Germinal center (tissue), 1 donor: ENCODE data around the gene TAC3.
"Not testable (repeated sequence)": the region's sequence is repeated elsewhere in the genome, so short reads cannot be mapped to it uniquely, and the experiment has no call there.

Experiments used
- DNase-seq: peaks from one replicate; pipeline ENCODE4 v3.0.0; 2012; ENCODE audit warnings: mixed read lengths, low spot score

Gene TAC3

DNA sequence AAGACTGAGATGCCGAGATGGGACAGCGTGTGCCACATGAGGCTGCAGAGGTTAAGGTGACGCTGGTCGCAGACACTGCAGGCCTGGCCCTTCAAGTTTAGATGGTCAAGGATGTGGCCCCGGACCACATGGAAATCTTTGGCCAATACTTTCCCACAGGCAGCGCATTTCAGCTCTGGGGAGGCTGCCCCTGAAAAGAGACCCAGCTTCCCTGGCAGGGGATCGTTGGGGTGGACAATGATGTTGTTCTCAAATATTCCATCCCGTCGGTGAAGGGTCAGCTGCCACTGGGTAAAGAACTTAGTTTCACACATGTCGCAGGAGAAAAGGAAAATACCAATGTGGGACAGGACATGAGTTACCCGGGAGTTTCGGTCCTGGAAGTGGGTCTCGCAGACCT is 12.9 kb downstream of the TAC3 start:
- no peak for DNase-seq

DNA sequence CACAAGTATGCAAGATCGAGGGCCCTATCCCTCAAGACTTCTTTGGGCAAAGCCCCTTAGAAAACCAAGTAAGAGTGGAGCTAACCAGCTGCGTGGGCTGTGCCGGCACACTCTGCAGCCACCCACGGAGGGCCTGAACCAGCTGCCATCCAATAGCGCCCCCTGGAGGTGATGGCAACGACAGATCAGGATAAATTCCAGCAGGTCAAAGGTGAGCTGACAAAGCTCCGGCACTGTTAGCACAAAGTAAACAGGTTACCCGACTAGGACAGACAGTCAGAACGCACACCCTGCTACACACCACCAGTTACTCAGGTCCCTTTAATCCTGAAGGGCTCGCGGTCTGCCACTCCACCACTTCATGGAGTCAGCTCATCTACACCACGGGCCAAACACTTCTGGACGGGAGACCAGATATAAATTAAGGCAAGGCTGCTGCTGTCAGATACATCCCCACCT is 14.9 kb downstream of the TAC3 start:
- peak; percentile 74 for DNase-seq

DNA sequence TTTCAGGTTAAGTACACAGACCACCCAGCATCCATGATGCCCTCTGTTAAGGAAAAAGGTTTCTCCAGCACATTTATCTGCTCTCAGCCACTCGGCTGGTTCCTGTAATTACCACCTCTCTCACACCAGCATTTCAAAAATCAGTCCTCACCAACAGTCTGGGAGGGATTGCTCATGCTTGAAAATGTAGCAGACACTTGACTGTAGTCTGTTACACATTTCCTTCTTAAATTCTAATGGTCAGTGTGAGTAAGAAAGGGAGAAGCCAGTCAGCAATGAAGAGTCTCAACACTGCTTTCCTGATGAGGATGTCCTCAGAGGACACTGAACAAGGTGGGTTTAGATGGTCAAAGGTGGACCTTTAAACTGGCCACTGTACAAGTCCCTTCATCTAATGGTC is 15.9 kb downstream of the TAC3 start:
- DNase-seq, result no peak

DNA sequence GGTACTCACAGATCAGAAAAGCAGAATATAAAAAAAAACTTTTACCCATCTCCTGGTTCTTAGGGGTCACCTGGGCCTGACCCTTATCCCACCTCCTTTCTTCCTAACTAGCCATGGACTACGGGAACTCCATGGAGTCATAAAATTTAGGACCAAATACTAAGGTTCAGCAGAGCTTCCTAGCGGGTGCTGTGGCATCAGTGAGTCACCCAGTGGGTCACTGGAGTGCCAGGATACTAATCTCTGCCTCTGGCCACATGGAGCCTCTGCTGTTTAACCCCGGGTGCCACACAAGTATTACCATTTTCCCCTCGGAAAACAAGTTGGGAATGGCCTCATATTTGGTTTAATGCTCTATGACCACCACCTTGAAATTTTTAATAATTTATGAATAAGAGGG is 16.9 kb downstream of the TAC3 start:
- no peak for DNase-seq

DNA sequence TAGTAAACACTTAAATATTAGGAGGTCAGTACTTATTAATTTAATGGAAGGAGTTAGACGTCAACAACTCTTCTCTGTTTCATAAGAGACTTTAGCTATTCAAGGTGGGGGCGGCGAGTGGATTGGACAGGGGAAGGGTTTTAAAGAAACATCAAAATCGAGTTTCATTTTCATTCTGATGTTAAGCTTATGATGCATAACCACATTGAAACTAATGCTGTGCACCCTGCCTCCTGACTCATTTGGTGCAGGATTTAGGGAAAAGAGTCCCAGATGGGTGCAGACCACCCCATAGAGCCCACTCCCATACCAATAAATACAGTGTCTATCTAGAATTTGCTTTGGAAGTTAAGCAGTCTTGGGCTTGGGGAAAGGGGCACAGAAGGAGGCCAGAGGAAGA is 17.3 kb downstream of the TAC3 start:
- DNase-seq, result peak; percentile 38

DNA sequence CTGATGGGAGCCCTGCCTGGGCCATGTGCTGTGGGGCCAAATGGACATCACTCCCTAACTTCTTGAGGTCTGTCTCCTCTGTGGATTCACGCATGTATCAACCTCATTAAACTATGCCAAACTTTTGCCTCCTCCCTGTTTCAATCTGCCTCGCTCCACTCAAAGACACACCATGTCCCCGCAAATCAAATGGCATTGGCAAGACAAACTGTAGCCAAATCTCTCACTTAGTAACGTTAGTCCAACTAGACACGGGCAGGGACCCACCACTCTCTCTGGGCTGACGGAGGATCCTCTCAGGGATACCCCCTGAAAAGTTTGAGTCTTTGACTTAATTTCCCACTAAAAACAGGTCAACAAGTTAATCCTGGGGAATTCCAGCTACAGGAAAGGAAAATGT is 18.0 kb downstream of the TAC3 start:
- no peak for DNase-seq

DNA sequence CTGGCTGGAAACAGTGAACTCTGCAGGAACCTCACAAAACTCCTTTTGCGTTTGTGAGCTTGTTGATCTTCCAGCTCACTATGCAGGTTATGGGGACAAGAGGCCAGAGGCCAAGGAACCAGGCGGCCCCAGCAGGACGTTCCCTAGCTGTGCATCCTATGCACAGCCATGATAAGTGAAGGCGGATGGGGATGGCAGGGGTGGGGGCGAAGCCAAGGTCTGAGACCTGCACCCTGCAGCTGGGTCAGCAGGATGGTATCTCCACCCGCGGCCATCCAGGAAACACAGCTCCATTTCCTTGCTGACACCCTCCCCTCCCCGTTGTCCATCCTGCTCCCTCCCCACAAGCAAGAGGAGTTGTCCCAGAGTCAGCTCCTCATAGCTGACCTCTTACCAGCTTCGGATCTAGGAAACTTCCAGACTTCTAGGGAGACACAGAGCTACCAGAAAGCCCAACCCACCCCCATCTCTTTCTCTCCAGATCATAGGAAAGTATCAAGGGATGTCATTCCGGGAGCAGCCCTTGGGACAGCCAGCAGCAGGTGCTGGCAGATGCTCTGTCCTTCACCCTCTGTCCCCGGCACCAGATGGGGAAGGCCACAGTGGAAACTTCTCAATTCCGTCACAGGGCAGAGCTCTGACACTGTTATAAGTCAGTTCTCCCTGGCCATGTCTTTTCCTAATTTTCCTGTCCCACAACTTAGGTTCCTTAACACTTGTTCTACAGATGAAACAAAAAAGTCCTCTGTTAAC is 19.4 kb downstream of the TAC3 start:
- no peak for DNase-seq

DNA sequence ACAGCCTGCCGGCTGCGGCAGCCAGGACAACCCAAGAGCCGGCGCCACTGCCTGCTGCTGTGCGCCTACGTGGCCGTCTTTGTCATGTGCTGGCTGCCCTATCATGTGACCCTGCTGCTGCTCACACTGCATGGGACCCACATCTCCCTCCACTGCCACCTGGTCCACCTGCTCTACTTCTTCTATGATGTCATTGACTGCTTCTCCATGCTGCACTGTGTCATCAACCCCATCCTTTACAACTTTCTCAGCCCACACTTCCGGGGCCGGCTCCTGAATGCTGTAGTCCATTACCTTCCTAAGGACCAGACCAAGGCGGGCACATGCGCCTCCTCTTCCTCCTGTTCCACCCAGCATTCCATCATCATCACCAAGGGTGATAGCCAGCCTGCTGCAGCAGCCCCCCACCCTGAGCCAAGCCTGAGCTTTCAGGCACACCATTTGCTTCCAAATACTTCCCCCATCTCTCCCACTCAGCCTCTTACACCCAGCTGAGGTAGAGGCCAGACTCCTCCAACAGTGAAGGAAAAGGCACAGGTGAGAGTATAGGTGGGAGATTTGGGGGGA is 20.3 kb downstream of the TAC3 start:
- no peak for DNase-seq

DNA sequence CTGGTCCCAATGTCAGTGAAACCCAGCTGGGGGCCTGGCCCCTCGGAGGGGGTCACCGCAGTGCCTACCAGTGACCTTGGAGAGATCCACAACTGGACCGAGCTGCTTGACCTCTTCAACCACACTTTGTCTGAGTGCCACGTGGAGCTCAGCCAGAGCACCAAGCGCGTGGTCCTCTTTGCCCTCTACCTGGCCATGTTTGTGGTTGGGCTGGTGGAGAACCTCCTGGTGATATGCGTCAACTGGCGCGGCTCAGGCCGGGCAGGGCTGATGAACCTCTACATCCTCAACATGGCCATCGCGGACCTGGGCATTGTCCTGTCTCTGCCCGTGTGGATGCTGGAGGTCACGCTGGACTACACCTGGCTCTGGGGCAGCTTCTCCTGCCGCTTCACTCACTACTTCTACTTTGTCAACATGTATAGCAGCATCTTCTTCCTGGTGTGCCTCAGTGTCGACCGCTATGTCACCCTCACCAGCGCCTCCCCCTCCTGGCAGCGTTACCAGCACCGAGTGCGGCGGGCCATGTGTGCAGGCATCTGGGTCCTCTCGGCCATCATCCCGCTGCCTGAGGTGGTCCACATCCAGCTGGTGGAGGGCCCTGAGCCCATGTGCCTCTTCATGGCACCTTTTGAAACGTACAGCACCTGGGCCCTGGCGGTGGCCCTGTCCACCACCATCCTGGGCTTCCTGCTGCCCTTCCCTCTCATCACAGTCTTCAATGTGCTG is 21.0 kb downstream of the TAC3 start:
- DNase-seq, result no peak

DNA sequence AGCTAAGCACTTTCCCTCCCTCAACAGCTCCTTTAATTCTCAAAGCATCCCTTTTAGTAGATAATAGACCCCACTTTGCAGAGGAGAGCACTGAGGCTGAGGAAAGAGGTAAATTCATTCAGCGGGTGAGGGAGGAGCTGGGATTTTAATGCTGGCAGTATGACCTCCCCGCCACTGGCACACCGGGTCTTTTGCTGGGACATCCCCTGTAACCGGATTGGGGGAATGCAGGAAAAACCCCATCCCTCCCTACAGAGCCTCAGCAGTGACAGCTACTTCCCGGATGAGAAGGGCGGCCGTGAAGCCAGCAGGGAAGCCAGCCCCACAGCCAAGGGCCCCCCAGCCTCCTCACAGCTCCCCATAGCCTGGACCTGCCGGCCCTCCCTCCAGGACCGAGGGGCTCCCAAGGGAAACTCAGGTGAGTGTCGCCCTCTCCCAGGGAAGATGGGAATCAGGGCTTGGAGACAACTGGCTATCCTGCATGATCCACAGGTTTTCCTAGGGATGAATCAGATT is 22.0 kb downstream of the TAC3 start:
- DNase-seq, result no peak

DNA sequence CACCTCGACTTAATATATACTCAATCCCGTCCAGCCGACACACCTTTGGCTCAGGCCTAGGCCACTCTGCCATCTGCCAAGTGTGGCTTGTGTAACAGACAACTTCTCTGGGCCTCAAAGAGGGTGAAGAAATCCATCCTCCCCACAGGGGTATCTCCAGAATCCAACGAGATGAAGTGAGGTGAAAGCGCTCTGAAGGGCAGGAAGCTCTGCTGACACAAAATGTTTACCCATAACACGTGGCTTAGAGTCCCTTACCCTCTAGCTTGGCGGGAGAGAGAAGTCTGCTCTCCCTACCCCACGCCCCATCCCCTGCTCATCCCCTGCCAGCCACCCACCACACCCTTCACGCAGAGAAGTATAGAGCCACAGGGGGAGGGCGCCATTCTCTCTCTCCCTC is 23.0 kb downstream of the TAC3 start:
- no peak for DNase-seq

DNA sequence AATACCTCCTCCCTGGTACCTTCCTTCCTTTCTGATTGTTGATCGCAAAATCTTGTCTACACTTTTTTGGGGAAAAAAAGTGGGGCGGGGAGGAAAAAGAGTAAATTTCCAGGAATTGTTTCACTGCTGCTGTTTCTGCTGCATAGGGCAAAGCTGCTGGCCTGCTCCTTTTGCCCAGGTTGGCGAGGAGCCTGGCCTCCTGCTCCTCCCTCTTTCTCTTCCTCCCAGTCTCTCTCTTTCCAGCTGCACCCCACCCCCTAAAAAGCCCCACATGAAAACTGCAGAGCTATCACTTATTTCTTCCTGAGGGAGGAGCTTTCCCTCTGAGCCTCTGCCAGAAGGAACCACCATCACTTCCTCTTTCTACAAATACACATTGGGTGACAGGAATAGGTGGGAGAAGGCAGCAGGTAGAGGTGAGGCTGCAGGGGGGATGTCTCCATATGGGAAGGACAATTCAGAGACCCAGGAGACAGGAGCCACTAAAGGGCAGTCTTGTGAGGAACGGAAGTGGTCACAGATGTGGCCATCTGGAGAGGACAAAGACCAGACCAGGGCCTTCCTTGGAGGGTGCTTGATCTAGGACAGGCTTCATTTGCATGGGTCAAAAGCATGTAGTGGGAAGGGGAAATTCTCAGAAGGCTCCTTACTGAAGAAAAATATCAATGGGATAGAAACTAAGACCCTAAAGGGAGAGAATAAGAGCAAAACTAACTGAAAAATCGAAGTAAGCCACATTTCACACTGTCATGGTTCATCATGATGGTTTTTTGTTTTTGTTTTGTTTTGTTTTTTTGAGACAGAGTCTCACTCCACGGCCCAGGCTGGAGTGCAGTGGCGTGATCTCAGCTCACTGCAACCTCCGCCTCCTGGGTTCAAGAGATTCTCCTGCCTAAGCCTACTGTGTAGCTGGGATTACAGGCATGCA is 24.7 kb downstream of the TAC3 start:
- DNase-seq, result no peak

DNA sequence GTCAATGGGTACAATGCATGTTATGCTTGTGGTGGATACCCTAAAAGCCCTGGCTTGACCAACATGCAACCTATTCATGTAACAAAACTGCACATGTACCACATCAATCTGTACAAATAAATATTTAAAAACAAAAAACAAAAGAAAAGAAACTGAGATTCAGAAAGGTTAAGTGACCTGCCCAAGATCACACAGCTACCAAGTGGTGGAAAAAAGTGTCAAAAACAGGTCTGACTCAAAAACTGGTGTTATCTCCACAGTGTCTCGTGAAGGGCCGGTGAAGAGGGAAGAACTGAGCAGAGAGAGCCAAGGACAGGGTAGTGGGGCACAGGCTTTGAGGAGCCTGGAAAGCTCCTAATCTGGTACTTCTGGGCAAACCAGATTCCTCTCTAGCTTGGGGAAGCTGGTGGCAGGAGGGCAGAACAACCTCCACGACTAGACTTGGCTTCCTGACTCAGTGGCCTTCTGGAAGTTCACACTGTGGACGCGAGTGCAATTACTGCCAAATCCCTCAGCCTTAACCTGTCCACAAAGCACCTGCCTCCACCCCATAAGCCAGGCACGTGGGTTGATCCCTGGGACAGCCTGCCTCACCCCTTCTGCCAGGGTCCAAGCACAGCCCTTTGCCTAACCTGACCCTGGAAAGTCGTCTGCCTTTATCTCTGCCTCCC is 25.5 kb downstream of the TAC3 start:
- DNase-seq, result no peak

DNA sequence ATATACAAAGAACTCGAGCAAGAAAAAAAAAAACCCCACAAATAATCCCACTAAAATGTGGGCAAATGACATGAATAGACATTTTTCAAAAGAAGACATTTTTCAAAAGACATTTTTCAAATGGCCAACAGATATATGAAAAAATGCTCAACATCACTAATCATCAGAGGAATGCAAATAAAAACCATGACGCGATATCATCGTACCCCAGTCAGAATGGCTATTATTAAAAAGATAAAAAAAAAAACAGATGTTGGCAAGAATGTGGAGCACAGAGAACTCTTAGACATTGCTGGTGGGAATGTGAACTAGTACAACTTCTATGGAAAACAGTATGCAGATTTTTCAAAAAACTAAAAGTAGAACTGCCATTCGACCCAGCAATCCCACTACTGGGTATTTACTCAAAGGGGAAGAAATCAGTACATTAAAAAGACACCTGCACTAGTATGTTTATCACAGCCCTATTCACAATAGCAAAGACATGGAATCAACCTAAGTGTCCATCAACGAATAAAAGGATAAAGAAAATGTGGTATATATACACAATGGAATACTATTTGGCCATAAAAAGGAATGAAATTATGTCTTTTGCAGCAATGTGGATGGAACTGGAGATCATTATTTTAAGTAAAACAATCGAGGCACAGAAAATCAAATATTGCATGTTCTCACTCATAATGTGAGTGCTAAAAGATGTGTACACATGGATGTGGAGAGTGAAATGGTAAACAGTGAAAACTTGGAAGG is 26.3 kb downstream of the TAC3 start:
- no peak for DNase-seq

DNA sequence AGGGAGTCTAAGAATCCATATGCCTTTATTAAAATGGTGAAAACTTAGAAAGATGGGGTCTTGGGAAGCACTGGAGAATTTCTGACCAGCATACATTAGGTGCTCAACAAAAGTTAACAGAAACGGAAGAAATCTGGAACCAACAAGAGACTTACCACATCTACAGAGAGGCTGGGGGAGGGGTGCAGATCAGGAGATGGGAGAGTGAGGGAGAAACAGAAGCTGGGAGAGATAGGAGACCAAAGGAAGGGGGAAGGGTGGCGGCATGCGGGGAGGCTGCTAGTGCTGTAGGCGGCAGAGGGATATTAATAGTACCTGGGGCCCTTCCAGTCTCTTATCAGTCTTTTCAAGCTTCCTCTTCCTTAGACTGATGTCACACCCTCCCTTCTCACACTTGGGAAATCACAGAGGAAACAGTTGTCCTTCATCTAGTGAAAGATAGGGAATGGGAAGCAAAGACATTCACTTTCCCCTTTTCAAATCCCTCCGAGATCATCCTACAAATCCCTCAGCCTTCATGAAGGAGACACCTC is 28.1 kb downstream of the TAC3 start:
- no peak for DNase-seq

DNA sequence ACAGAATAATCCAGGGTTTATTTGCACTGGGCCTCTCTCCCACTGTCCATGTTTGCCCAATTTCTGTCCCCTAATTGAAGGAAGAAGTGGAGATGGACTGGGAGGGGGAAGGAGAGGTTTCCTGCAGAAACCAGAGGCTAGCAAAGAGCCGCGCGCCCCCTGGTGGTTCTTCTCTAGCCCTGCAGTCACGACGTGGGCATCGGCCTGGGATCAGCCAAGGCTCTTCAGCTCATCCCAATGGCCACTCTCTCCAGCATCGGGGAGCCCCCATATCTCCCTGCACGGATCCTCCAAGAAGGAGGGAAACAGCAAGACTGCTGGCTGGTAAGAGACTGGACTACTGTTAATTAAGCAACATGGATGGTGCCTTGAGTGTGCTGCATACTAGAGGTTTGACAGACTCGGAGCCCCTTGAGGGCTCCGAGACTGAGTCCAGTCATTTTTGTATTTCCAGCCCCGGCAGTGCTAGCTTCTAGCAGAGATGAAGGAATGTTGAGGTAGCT is 28.7 kb downstream of the TAC3 start:
- DNase-seq, result peak; percentile 78

DNA sequence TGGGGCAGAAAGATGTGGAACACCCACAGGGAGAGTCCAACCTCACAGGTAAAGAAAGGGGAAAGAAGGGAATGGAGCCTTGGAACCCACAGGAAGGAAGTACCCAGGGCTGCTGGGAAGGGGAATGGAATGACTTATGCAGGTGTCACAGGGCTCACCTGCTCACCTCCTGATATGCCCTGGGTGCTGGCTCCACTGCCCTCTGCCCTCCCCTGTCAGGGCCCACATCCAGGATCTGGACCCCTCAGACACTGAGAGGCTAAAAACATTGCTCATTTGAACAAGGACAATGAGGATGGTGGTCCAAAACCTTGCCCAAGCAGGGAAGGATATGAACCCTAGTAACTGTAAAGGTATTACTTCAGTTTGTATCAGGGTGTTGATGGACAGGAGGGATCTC is 29.3 kb downstream of the TAC3 start:
- peak; percentile 1 for DNase-seq

DNA sequence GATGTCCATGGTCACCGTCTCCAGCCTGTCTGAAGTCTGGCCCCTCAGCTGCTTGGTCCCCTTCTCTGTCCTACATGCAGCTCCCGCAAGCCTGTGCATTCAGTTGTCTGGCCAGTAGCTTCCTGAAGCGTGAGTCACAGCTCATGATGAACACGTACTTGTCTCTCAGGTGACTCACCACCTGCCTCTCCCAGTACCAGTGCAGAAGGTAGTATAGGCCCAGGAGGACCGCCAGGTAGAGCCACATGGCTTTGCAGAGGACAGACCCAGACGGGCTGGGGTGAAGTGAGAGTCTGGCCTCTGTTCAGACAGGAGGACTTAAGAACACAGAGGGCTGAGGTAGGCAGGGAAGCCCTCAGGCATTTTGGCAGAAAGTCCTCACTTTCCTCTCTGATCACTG is 30.6 kb downstream of the TAC3 start:
- DNase-seq, result not testable (repeated sequence)

DNA sequence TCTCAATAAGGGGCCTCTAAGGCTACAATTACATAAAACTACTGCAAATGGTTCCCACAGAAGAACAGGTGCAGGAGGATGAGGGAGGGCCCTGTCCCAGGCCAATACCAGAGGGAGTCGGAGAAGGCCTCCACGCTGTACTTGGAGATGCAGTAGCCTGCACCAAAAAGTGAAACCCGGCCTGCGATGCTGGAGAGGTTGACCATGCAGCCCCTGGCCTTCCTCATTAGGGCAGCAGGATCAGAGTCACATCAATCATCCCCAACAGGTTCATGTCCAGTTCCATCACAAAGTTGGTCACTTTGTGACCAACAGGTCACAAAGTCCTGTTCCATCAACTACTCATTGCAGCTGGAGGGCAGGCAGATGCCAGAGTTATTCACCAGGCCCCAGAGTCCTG is 32.9 kb downstream of the TAC3 start:
- peak; percentile 1 for DNase-seq

DNA sequence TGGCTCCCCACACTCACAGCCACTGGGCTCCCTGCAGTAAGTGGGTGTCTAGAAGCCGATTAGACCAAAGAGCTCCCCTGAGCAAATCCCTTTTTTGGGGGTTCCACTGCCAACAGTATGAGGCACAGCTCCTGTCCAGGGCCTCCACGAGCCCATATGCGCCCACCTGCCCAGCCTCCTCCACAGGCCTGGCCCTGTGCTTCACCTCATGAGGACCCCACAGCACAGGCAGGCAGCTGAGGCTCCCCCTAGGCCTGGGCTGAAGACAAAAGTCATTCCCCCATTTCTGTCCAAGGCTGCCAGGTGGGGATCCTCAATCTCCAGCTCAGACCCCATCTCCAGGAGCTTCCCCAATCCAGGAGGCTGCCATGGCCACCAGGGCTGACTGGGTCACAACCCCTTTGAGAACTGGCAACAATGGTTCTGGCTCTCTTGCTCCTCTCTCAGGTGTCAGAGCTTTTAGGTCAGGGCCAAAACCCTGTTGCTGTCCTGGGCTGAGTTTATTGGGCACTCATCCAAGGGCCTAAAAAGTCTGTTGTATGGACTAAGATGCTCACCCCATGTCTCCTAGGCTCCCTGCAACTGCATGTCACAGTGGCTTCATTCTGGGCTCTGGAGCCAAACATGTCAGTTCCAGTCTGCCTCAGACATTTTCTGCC is 33.6 kb downstream of the TAC3 start:
- DNase-seq, result not testable (repeated sequence)
